Adrenal gland (tissue), 12 donors: ENCODE measurements around the gene CDKAL1. TPM values are rescaled to one million over a fixed set of nuclear protein-coding genes. Genes with fewer than 3 reads are reported as not detected.
"Not testable (repeated sequence)": the region's sequence is repeated elsewhere in the genome, so short reads cannot be mapped to it uniquely, and the experiment has no call there.

Experiments used
- DNase-seq, 7 donors: peaks; one replicate each; pipeline ENCODE4 v3.0.0-alpha.2; 2019 to 2020
- H3K27ac ChIP-seq, 5 donors: fragments of 200-600 bp; sonication (generic) in 4 of 5; 1 replicate in 3 of 5; 2 replicates in 2 of 5; pipeline versions ENCODE4 v1.5.1 to v1.8.0; 2016 to 2020; ENCODE audit warnings: mild to moderate bottlenecking in 1 of 5
- H3K27me3 ChIP-seq: fragments of 200-600 bp; 2 replicates; pipeline ENCODE4 v1.8.0; 2021
- H3K36me3 ChIP-seq, 2 donors: fragments of 200-600 bp; replicated peaks in 1 of 2; 1 replicate in 1 of 2; 2 replicates in 1 of 2; pipeline versions ENCODE4 v1.5.1 to v1.8.0; 2018 to 2022
- H3K4me1 ChIP-seq, 2 donors: fragments of 200-600 bp; replicated peaks in 1 of 2; 1 replicate in 1 of 2; 2 replicates in 1 of 2; pipeline versions ENCODE4 v1.5.1 to v1.8.0; 2018 to 2021
- H3K4me3 ChIP-seq, 4 donors: fragments of 200-600 bp; sonication (generic) in 3 of 4; one replicate each; pipeline ENCODE4 v1.5.1; 2016 to 2018
- H3K9me3 ChIP-seq, 3 donors: fragments of 200-600 bp; sonication (generic) in 1 of 3; replicated peaks in 1 of 3; 1 replicate in 2 of 3; 2 replicates in 1 of 3; pipeline versions ENCODE4 v1.5.1 to v1.8.0; 2016 to 2021
- POLR2A ChIP-seq, 2 donors: fragments of 450-650 bp; IDR thresholded peaks; one replicate each; pipeline ENCODE4 v1.6.1; 2017; ENCODE audit warnings: antibody characterized with exemption in 2 of 2, mild to moderate bottlenecking in 2 of 2, moderate library complexity in 1 of 2
- WGBS, 4 donors: extraction: QIAGEN DNeasy Blood & Tissue Kit in 2 of 4; methylation state at CpG; one replicate each; pipeline versions ENCODE4 v1.1.5 to v1.1.7; 2013 to 2017; 5-methylcytosine and 5-hydroxymethylcytosine counted together
- intact Hi-C, 2 donors: fragments of 100-400 bp; cut with DNase I; formaldehyde crosslinking; loops; one replicate each; pipeline versions ENCODE4 v1.14.1 to v1.15.0; 2022 to 2023
- polyA plus RNA-seq, 3 donors: library from polyadenylated mRNA; stranded (reverse); fragments of 200-250 nt in 2 of 3; fragments of 350-450 nt in 1 of 3; fragmentation: Illumina TruSeq in 1 of 3; extraction: RNeasy Lipid Tissue Mini Kit (QIAGEN cat#74804) in 1 of 3; gene quantifications; one replicate each; pipeline ENCODE4 v1.2.3, GENCODE V29; 2013 to 2014
- total RNA-seq, 9 donors: library from RNA; depleted of rRNA in 4 of 9; stranded (reverse); fragments of >200 nt in 4 of 9; fragments of 120-200 nt in 1 of 9; fragmentation: NEBNext Ultra II Directional in 1 of 9; extraction: Animal tissue kit (Norgen Biotek cat#: 25700) in 1 of 9; gene quantifications; one replicate each; pipeline versions ENCODE4 v1.1.0 to v1.2.4, GENCODE V29; 2013 to 2023
- TF ChIP-seq, protein P1 (sequence below), 6 experiments: fragments of 450-650 bp in 4 of 6; fragments of 200-600 bp in 2 of 6; sonication (generic) in 1 of 6; IDR thresholded peaks; 1 replicate in 5 of 6; 2 replicates in 1 of 6; pipeline versions ENCODE4 v1.5.1 to v1.8.0; 2016 to 2021; ENCODE audit warnings: antibody characterized with exemption in 6 of 6, mild to moderate bottlenecking in 2 of 6, moderate library complexity in 1 of 6
- donor health status: healthy with polysubstance abuse.
- donor health status: Bipolar disorder and iron deficiency.
- donor health status: DM: yes; HTN: yes; CAD: no.
- donor health status: DM: no; HTN: no; CAD: no.
- donor health status: DM: no; HTN: no; CAD: no.
- donor health status: DM: yes; HTN: yes; CAD: no.

CDKAL1 gene
- total and polyA plus RNA-seq, 12 donors, result 3.9 to 21.1 (median 10.6) TPM

DNA sequence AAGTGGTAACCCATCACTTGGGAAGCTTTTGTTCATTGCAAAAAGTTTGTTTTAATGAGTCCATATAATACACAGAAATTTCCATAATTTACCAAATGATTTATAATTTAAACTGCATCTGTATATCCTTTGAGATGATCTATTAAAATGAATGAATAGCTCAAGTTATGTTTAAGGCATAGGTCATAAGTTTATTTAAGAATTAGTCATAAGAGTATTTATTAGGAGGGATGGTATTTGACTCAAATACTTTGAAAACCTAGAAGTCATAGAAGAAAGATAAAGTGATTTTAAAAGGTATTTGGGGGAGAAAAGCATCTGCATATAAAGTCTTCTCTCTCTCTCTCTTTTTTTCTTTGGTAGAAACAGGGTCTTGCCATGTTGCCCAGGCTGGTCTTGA, 388.5 kb downstream of the CDKAL1 start:
- no peak for DNase-seq
- Histone ChIP-seq H3K36me3 (no peaks in the 10 kb centered on the region), H3K4me1 (no peaks in the 10 kb centered on the region), H3K9me3 (no peaks in the 10 kb centered on the region), H3K27ac (no peak overlapping the region), H3K27me3 (no peaks in the 10 kb centered on the region), H3K4me3 (no peak overlapping the region)
- intact Hi-C loops, result no loop called here
- TF ChIP-seq, protein P1, sequence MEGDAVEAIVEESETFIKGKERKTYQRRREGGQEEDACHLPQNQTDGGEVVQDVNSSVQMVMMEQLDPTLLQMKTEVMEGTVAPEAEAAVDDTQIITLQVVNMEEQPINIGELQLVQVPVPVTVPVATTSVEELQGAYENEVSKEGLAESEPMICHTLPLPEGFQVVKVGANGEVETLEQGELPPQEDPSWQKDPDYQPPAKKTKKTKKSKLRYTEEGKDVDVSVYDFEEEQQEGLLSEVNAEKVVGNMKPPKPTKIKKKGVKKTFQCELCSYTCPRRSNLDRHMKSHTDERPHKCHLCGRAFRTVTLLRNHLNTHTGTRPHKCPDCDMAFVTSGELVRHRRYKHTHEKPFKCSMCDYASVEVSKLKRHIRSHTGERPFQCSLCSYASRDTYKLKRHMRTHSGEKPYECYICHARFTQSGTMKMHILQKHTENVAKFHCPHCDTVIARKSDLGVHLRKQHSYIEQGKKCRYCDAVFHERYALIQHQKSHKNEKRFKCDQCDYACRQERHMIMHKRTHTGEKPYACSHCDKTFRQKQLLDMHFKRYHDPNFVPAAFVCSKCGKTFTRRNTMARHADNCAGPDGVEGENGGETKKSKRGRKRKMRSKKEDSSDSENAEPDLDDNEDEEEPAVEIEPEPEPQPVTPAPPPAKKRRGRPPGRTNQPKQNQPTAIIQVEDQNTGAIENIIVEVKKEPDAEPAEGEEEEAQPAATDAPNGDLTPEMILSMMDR (IDR thresholded peaks at IDR 0.05), result no peak
- TF ChIP-seq POLR2A (IDR thresholded peaks at IDR 0.05), result no peak

DNA sequence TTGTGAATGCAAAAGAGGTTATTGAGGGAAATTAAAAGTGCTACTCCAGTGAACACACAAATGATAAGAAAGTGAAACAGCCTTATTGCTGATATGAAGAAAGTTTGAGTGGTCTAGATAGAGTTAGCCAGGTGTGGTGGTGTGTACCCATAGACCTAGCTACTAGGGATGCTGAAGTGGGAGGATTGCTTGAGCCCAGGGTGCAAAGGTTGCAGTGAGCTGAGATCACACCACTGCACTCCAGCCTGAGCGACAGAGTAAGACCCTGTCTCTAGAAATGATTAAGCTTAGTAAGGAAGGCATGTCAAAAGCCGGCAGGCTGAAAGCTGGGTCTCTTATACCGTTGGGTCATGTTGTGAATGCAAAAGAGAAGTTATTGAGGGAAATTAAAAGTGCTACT, 389.8 kb downstream of the CDKAL1 start:
- H3K27me3 ChIP-seq, H3K27ac ChIP-seq, H3K4me1 ChIP-seq, H3K36me3 ChIP-seq, DNase-seq, intact Hi-C loops, H3K4me3 ChIP-seq, H3K9me3 ChIP-seq: not testable (repeated sequence)
- WGBS, 4 donors, result 72 to 96% (median 86%) methylated on average over 3 of the region's 3 CpGs

DNA sequence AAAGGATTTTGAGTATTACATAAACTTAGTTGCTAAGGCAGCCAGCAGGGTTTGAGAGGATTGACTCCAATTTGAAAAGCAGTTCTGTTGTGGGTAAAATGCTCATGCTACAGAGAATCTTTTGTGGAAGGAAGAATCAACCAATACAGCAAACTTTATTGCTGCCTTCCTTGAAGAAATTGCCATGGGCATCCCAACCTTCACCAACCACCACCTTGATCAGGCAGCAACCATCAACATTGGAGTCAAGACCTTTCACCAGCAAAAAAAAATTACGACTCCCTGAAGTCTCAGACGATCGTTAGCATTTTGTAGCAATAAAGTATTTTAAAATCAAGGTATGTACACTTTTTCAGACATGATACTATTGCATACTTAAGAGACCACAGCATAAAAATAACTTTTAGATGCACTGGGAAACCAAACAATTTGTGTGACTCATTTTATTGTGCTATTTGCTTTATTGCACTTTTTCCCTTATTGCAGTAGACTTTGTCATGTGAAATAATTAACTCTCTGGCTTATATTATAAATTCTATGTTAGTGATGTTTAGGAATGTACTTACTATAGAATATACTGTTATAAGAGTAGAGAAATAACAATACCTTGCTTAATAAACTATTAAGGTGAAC, 390.8 kb downstream of the CDKAL1 start:
- Histone ChIP-seq H3K27me3 (no peaks in the 10 kb centered on the region), H3K36me3 (no peaks in the 10 kb centered on the region), H3K4me1 (no peaks in the 10 kb centered on the region), H3K9me3 (no peaks in the 10 kb centered on the region), H3K27ac (no peak overlapping the region), H3K4me3 (no peak overlapping the region)
- intact Hi-C loops, result no loop called here
- TF ChIP-seq POLR2A (IDR thresholded peaks at IDR 0.05), result no peak
- TF ChIP-seq, protein P1 (IDR thresholded peaks at IDR 0.05), result no peak
- 77 to 94% (median 89%) methylated on average over 3 of the region's 3 CpGs for WGBS, 4 donors
- DNase-seq, result no peak

DNA sequence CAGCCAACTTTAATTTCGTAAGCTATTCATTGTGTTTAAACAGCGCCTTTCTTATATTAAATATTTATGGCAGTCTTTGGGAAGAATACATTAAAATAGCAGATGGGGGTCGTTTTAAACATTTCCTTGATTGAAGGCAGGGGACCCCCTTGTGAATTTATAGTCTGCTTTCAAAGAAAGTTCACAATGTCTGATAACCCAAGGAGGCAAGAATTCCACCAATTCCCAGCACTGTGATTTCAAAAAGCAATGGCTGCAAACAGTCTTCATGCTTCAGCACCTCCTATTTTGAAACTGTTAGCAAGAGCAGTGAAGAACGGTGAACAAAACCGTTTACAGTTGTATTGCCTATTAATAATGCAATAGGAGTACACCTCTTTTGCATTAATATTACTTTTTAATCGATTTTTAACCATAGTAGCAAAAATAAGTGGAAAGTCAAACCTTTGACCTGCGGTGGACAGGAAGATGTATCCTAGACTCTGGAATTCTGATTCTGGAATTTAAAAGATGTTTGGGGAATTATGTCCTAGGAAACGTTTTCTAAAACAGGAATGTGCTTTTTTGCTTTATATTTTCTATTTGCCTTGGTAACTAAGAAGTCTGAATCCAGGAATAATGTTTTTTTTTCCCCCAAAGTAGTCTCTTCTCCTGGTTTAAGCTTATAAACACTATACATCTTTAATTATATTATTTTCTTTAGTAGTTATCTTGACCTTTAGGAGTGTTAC, 393.0 kb downstream of the CDKAL1 start:
- Histone ChIP-seq H3K27ac (no peak overlapping the region), H3K36me3 (no peaks in the 10 kb centered on the region), H3K4me1 (no peaks in the 10 kb centered on the region), H3K4me3 (no peak overlapping the region), H3K27me3 (no peaks in the 10 kb centered on the region), H3K9me3 (no peaks in the 10 kb centered on the region)
- TF ChIP-seq POLR2A (IDR thresholded peaks at IDR 0.05), result no peak
- TF ChIP-seq, protein P1 (IDR thresholded peaks at IDR 0.05), result no peak
- WGBS, 4 donors, result 57 to 74% (median 65%) methylated on average over 8 of the region's 8 CpGs
- DNase-seq, result no peak
- intact Hi-C loops, result no loop called here

DNA sequence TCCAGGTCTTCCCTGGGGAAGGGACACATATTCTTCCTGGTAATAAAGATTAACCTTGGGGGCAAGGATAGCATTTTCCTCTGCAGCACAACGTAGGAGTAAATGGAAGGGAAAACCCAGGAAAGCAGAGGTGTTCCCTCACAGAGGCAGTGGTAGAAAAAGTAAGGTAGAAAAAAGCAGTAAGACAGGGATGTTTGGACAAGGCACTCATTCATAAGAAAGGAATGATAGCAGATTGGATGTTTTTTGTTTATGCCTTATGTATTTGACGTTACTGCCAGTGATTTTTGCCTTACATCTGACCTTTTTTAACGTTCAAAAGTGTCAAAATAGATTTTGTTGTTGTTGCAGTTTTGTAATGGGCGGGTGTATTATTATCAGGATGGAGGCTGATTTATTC, 395.0 kb downstream of the CDKAL1 start:
- Histone ChIP-seq H3K9me3 (no peaks in the 10 kb centered on the region), H3K4me1 (no peaks in the 10 kb centered on the region), H3K27ac (no peak overlapping the region), H3K4me3 (no peak overlapping the region), H3K36me3 (no peaks in the 10 kb centered on the region), H3K27me3 (no peaks in the 10 kb centered on the region)
- WGBS, 4 donors, result 69 to 76% (median 72%) methylated on average over 4 of the region's 4 CpGs
- intact Hi-C loops, result no loop called here
- TF ChIP-seq, protein P1 (IDR thresholded peaks at IDR 0.05), result no peak
- no peak for TF ChIP-seq POLR2A (IDR thresholded peaks at IDR 0.05)
- DNase-seq, result no peak
